Measurements from ENCODE around the gene ARHGAP9. TPM values are rescaled to one million over a fixed set of nuclear protein-coding genes. Genes with fewer than 3 reads are reported as not detected.
A peak's percentile ranks its signal among the peaks of the same experiment; 100 is the strongest.

ARHGAP9 gene
- total RNA-seq, 2 experiments from 2014 or later, result 282 to 304 TPM

DNA sequence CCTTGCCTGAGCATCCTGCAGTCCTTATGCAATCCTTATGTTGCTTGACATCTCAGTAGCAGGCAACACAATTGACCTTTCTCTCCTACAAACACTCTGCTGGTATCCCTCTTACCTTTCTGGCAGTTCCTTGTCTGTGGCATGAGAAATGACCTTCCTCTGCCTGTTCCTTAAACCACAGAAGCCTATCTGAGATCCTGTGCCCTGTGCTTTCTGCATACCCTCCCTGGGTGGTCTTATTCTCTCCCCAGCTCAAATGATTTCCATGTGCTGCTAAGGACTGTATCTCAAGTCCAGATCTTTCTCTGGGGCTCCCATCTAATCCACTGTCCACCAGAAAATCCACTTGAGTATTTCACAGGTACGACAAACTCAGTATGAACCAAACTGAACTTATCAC, 2.0 kb upstream of the ARHGAP9 start:
- no peak for DNase-seq
- H3K27me3 Mint-ChIP-seq, result no peaks in the 10 kb centered on the region
- peaks cover 38% of the 10 kb centered on the region for H3K4me1 Mint-ChIP-seq
- POLR2A ChIA-PET, result interaction anchor here (1.1 to 6.5 kb wide), 2 partner anchors 33 to 37 kb away, joined by 3 to 94 read pairs; partner anchors contain the start of gene DDIT3
- peaks cover 8% of the 10 kb centered on the region for H3K36me3 Mint-ChIP-seq
- H3K9me3 Mint-ChIP-seq, result no peaks in the 10 kb centered on the region
- H3K27ac Mint-ChIP-seq, result peak overlapping the region; percentile 88
- no peak for ATAC-seq (ENCODE audit: low read depth)
- H3K4me3 Mint-ChIP-seq, result no peak overlapping the region

DNA sequence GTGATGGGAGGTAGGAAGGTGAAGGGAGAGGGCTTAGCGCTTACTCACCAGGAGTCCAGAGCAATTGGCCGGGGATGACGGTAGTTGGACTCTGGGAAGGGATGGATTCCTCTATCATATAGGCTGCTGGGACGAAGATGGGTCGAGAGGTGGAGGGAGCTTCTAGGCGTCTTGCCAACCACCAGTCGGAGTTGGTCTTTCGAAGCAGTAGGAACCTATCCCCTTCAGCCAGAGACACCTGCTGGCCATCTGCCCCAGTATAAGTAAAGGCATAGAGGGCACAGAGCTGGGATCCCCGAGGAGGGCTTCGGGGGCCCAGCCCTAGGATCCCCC, 657 bp downstream of the ARHGAP9 start:
- Mint-ChIP-seq H3K9me3 (no peaks in the 10 kb centered on the region), H3K27ac (peak overlapping the region; percentile 99), H3K4me1 (peaks cover 50% of the 10 kb centered on the region), H3K4me3 (peak overlapping the region; percentile 96), H3K36me3 (peaks cover 24% of the 10 kb centered on the region), H3K27me3 (no peaks in the 10 kb centered on the region)
- ATAC-seq (ENCODE audit: low read depth) (no peak), DNase-seq (no peak)
- POLR2A ChIA-PET, result interaction anchor here (0.6 to 8.0 kb wide), 4 partner anchors 8 to 40 kb away, joined by 3 to 119 read pairs (median 55); partner anchors contain the start of genes DDIT3 and GLI1

DNA sequence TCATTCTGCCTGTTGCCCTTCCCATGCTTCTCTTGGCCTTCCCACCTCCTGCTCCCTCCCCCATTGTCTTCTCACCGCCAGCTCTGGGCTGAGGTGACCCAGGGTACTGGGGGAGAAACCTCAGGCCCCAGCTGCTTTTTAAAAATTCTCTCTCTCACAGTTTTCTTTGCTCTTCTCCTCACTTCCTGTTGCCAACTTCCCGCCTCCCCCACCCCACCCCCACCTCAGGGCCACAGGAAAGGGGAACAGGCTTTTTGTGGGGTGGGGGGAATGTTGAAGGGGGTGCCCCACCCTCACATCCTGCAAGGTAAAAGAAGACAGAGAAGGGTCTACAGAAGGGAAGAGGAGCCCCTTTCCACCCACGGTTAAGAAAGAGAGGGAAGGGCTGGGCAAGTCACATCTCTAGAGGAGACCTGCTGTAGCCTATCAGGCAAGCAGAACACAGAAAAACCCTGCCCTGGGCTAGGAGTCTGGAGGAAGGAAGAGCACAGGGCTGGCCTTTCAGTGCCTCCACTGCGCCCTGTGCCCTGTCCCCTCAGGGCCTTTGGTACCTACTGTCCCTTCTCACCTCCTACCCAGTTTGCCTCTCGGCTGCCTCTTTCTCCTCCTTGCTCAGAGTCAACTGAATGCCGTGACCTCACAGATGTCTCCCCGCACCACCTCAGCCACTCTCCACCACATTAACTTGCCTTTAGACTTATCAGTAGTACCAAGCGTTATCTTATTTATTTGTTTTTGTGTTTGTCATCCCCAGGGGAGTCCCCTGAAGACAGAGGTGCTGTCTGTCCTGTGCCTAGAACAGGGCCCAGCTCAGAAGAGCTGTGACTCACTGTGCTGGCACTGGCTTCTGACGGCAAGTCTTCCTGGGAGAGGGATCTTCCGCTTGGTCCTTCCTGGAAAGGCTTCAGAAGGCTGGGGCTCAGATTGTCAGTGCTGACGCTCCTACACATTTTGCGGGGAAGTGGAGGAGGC, 1.7 kb downstream of the ARHGAP9 start:
- DNase-seq (peak; percentile 65), ATAC-seq (ENCODE audit: low read depth) (peak; percentile 62)
- H3K9me3 Mint-ChIP-seq, result no peaks in the 10 kb centered on the region
- no peaks in the 10 kb centered on the region for H3K27me3 Mint-ChIP-seq
- H3K36me3 Mint-ChIP-seq, result peaks cover 28% of the 10 kb centered on the region
- H3K4me1 Mint-ChIP-seq, result peaks cover 51% of the 10 kb centered on the region
- peak overlapping the region; percentile 96 for H3K4me3 Mint-ChIP-seq
- POLR2A ChIA-PET, result interaction anchor here (0.5 to 8.0 kb wide), 15 partner anchors 9 to 790 kb away, joined by 3 to 119 read pairs (median 5); partner anchors contain the start of genes DCTN2, DDIT3, GLI1 and MARS1
- peak overlapping the region; percentile 99 for H3K27ac Mint-ChIP-seq

DNA sequence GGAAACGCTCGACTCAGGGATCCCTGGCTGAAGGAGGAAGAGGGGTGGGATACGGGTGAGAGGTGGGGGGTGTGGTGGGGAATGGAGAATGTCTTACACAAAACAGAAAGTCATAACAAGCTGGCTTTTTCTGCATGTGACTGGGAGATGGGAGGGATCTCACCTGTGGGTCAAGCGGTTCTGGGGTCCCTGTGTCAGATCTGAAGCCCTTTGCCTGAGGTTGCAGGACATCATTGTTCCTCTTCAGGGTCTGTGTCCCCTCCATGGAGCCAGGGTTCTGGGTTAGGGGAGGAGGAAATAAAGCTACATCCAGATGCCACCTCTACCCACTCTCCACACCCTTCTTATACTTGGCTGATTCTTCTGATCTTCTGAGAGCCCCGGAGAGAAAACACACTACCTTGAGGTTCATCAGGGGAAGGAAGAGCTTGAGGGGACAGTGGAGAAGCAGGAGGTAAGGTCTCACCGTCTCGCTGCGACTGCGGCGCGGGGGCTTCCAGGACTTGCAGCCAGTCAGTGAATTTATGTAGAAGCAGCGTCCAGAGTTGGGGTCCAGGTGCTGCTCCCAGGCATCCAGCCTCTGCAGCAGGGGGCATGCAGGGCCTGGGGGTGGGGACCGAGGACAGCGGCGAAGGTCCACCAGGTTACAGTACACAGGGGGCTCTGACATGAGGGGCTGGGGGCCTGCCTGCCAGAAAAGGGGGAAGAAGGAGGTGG, 2.5 kb downstream of the ARHGAP9 start:
- no peaks in the 10 kb centered on the region for H3K27me3 Mint-ChIP-seq
- peak; percentile 1 for ATAC-seq (ENCODE audit: low read depth)
- peak overlapping the region; percentile 99 for H3K27ac Mint-ChIP-seq
- POLR2A ChIA-PET, result interaction anchor here (0.6 to 8.0 kb wide), 12 partner anchors 8 to 789 kb away, joined by 3 to 119 read pairs (median 6); partner anchors contain the start of genes DCTN2, DDIT3, GLI1 and MARS1
- peaks cover 57% of the 10 kb centered on the region for H3K4me1 Mint-ChIP-seq
- peak overlapping the region; percentile 96 for H3K4me3 Mint-ChIP-seq
- peaks cover 35% of the 10 kb centered on the region for H3K36me3 Mint-ChIP-seq
- no peak for DNase-seq
- no peaks in the 10 kb centered on the region for H3K9me3 Mint-ChIP-seq

DNA sequence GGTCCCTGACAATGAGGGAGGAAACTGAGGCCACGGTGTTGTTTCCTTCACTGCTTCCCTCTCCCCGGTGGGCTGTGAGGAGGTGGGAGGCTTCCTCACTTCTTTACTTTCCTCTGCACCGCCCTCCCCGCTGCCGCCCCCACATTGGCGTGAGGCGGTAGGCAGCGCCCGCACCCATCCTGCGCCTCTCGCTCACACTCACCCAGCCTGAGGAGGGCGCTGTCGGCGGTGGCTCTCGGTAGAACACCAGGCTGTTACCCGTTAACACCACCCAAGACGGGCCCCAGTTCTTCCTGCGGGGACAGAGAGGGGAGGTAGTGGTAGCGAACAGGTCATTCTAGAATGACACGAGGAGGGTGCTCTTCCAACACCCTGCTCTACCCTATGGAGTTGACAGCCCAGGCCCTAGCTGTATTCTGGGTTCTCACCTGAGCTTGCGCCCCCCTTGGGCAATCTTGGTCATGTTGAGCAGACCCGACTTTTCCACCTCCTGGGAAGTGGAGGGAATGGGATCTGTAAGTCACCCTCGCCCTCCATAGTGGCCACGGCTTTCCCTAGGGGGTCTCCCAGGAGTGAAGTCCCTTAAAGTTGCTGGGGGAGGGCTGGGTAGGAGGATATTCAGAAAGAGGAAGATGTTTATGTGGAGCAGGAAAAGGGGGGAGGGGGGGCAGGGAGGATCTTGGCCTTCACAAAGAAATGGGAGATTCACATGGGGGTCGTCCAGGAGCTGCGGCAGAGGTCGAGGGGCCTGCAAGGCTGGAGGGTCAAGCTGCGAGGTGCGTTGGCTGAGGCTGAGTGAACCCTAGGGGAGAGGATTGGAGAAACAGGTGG, 3.3 kb downstream of the ARHGAP9 start:
- Mint-ChIP-seq H3K36me3 (peaks cover 40% of the 10 kb centered on the region), H3K4me3 (peak overlapping the region; percentile 96)

DNA sequence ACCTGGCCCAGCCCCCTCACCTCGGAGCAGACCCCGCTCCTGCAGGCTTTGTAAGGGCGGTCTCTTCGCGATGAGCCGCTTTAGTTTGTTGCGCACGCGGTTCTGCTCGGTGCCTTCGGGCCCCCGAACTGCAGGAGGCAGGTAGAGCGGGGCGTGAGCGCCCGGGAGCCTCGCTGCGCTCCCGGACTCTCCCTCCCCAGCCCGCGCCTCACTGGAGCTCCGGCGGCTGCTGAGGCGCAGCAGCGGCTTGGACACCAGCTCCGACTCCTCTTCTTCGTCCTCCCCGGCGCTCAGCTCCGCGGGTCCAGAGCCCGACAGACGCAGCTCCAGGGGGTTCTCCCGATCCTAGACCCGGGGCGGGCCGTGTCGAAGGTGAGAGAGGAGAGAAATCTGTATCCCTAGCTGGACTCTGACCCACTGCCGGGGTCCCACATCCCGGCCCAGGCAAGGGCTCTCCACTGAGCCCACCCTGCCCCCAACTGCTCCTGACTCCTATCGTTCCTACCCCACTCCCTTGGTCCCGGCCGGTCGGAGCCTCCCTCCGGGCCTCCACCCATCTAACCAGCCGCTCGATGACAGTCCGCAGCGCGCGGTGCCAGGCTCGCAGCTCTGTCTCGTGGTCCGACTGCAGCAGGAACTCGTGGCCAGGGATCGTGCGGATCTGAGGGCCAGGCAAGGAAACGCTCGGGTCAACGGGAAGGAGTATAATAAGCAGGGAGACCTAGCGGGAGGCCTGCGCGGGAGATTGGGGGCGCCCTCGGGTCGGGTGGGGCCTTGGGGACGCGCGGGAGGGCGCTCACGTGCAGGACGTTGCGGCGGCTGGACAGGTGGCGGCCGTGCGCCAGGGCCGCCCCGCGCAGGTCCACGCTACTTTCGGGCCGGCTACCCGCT, 4.2 kb downstream of the ARHGAP9 start:
- DNase-seq (no peak), ATAC-seq (ENCODE audit: low read depth) (no peak)
- H3K4me3 Mint-ChIP-seq, result peak overlapping the region; percentile 96
- H3K27ac Mint-ChIP-seq, result peak overlapping the region; percentile 99
- H3K27me3 Mint-ChIP-seq, result no peaks in the 10 kb centered on the region
- peaks cover 43% of the 10 kb centered on the region for H3K36me3 Mint-ChIP-seq
- POLR2A ChIA-PET, result interaction anchor here (1.8 to 8.0 kb wide), 5 partner anchors 12 to 44 kb away, joined by 5 to 119 read pairs (median 16); partner anchors contain the start of genes DDIT3, GLI1 and MARS1
- H3K9me3 Mint-ChIP-seq, result no peaks in the 10 kb centered on the region
- peaks cover 47% of the 10 kb centered on the region for H3K4me1 Mint-ChIP-seq

More for the DNA sequence above, 3.3 kb downstream of the ARHGAP9 start:
- peak; percentile 85 for DNase-seq
- Mint-ChIP-seq H3K27me3 (no peaks in the 10 kb centered on the region), H3K27ac (peak overlapping the region; percentile 99), H3K4me1 (peaks cover 54% of the 10 kb centered on the region), H3K9me3 (no peaks in the 10 kb centered on the region)
- POLR2A ChIA-PET, result interaction anchor here (1.2 to 8.0 kb wide), 9 partner anchors 12 to 70 kb away, joined by 3 to 119 read pairs (median 11); partner anchors contain the start of genes DCTN2, DDIT3, GLI1 and MARS1
- ATAC-seq (ENCODE audit: low read depth), result peak; percentile 39

DNA sequence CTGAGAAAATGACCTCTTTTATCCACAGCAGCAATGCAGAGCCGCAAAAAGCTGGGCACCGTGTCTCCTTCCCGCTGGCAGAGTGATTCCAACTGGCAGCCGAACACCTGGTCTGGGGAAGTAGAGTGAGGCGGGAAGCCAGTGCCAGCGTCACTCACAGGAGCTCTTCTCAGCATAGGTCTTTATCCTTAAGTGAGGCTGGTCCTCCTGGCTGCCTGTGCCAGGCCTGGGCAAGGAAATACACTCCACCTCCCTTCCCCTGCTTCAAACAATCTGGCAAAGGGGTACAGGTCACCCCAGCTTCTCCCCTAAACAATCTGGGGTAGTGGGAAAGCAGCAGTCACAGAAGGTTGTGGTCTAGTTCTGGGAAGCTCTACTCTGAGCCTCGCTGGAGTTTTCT, 4.8 kb downstream of the ARHGAP9 start:
- Mint-ChIP-seq H3K4me1 (peaks cover 43% of the 10 kb centered on the region), H3K36me3 (peaks cover 43% of the 10 kb centered on the region), H3K27ac (peak overlapping the region; percentile 73), H3K4me3 (peak overlapping the region; percentile 84), H3K27me3 (no peaks in the 10 kb centered on the region), H3K9me3 (no peaks in the 10 kb centered on the region)
- no peak for ATAC-seq (ENCODE audit: low read depth)
- no peak for DNase-seq
- POLR2A ChIA-PET, result interaction anchor here (0.8 to 8.0 kb wide), 3 partner anchors 12 to 248 kb away, joined by 3 to 119 read pairs (median 5); partner anchors contain the start of gene GLI1

DNA sequence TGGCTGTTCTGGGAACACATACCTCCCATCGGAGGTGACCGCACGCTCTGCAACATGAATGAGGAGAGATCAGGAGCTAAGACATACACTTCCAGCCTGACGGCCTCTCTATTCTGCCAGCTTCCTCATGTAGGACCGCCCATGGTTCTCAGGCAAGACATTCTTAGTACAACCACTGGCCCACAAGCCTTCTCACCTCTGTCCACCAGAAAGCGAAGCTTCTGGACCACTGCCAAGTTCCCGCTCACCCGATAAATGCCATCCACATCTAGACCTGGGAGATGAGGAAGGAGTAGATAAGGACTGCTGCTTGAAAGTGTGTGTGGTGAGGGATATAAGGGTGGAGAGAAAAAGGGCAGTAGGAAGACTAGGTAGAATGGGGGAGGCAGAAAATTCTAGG, 5.2 kb downstream of the ARHGAP9 start:
- Mint-ChIP-seq H3K27ac (peak overlapping the region; percentile 73), H3K4me3 (peak overlapping the region; percentile 84), H3K27me3 (no peaks in the 10 kb centered on the region), H3K36me3 (peaks cover 46% of the 10 kb centered on the region), H3K4me1 (peaks cover 39% of the 10 kb centered on the region), H3K9me3 (no peaks in the 10 kb centered on the region)
- no peak for ATAC-seq (ENCODE audit: low read depth)
- DNase-seq, result no peak
- POLR2A ChIA-PET, result interaction anchor here (0.8 to 8.0 kb wide), 3 partner anchors 12 to 248 kb away, joined by 3 to 119 read pairs (median 5); partner anchors contain the start of gene GLI1

DNA sequence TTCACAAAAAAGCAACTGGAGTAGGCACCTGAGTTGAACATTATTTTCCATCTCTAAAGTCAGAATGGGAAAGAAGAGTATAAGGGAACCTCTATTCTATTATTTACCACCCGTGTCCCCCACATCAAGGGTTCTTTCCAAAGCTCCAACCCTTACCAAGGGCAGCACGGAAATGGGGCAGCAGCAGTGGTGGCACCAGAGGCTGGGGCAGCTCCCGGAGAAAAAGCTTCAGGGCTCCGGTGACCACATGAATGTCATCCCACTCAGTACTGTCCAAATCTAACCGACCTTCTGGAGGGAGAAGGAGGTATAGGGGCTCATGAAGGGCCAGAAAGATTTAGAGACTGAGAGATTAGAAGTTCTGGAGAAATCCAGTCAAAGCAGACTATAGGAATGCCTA, 5.8 kb downstream of the ARHGAP9 start:
- ATAC-seq (ENCODE audit: low read depth) (no peak), DNase-seq (no peak)
- no peak overlapping the region for H3K27ac Mint-ChIP-seq
- peak overlapping the region; percentile 84 for H3K4me3 Mint-ChIP-seq
- POLR2A ChIA-PET, result interaction anchor here (2.1 to 8.0 kb wide), 2 partner anchors 12 to 46 kb away, joined by 5 to 119 read pairs; partner anchors contain the start of gene GLI1
- H3K36me3 Mint-ChIP-seq, result peaks cover 50% of the 10 kb centered on the region
- no peaks in the 10 kb centered on the region for H3K9me3 Mint-ChIP-seq
- no peaks in the 10 kb centered on the region for H3K27me3 Mint-ChIP-seq
- peaks cover 36% of the 10 kb centered on the region for H3K4me1 Mint-ChIP-seq

DNA sequence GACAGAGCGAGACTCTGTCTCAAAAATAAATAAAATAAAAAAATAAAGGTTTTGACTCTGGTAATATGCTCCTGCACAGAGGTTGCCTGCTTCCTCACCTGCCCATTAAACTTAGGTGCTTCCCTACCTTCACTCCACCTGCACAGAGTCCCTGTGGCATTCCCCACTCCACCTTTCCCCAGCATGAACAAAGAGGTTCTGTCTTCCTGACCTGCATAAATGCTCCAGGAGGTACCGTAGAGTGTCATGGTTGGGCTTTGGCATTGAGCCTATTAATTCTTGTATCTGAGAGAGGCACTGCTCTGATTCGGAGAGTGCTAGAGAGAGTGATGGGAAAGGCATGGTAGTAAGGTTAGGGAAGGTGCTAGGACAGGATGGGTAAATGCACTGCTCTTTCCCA, 6.3 kb downstream of the ARHGAP9 start:
- peak overlapping the region; percentile 17 for H3K4me3 Mint-ChIP-seq
- peaks cover 50% of the 10 kb centered on the region for H3K36me3 Mint-ChIP-seq
- H3K9me3 Mint-ChIP-seq, result no peaks in the 10 kb centered on the region
- DNase-seq (no peak), ATAC-seq (ENCODE audit: low read depth) (no peak)
- POLR2A ChIA-PET, result interaction anchor here (8.0 kb wide), 1 partner anchor 11 kb away, joined by 119 read pairs; the partner anchor contains the start of gene GLI1
- peaks cover 31% of the 10 kb centered on the region for H3K4me1 Mint-ChIP-seq
- H3K27me3 Mint-ChIP-seq, result no peaks in the 10 kb centered on the region
- peak overlapping the region; percentile 35 for H3K27ac Mint-ChIP-seq

DNA sequence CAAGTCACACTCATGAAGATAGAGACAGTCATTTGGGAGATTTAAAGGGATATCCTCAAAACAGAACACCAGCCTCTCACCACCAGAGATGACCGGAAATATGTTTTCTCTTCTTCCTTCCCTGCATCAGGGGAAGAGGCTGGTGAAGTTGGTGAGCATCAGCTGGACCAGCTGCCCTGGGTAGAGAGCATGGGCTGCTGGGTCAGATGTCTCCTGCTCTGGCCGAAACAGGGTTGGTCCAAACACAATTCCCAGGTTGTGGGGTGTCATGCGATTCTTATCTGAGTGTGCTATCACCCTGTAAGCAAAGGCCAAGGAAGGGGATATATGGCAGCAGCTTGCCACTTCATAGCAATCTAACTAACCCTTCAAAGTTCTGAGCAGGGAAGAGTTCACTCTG, 7.3 kb downstream of the ARHGAP9 start:
- Mint-ChIP-seq H3K36me3 (peaks cover 56% of the 10 kb centered on the region), H3K27ac (no peak overlapping the region), H3K4me3 (no peak overlapping the region), H3K27me3 (no peaks in the 10 kb centered on the region), H3K9me3 (no peaks in the 10 kb centered on the region), H3K4me1 (peaks cover 26% of the 10 kb centered on the region)
- ATAC-seq (ENCODE audit: low read depth) (no peak), DNase-seq (no peak)
- POLR2A ChIA-PET, result interaction anchor here (1.5 to 1.6 kb wide), 2 partner anchors 8 to 9 kb away, joined by 4 to 5 read pairs; no protein-coding TSS in a partner anchor
